ENCODE measurements around the gene NKTR. TPM values are rescaled to one million over a fixed set of nuclear protein-coding genes. Genes with fewer than 3 reads are reported as not detected.

The NKTR gene
- total RNA-seq, 1 donor from 2014 or later: 142 TPM

GRCh38 chr3:42670051-42670576 is 69.6 kb downstream of the NKTR start:
- Mint-ChIP-seq H3K4me3 (ENCODE audit: low read depth) (no peak overlapping the region), H3K36me3 (ENCODE audit: insufficient read depth) (no peaks in the 10 kb centered on the region), H3K27me3 (peaks cover 10% of the 10 kb centered on the region), H3K9me3 (ENCODE audit: low read depth) (no peaks in the 10 kb centered on the region), H3K27ac (no peak overlapping the region), H3K4me1 (ENCODE audit: low read depth) (no peaks in the 10 kb centered on the region)
- DNase-seq (ENCODE audit: low spot score, unreplicated experiment): no peak
- TF ChIP-seq, protein P1, sequence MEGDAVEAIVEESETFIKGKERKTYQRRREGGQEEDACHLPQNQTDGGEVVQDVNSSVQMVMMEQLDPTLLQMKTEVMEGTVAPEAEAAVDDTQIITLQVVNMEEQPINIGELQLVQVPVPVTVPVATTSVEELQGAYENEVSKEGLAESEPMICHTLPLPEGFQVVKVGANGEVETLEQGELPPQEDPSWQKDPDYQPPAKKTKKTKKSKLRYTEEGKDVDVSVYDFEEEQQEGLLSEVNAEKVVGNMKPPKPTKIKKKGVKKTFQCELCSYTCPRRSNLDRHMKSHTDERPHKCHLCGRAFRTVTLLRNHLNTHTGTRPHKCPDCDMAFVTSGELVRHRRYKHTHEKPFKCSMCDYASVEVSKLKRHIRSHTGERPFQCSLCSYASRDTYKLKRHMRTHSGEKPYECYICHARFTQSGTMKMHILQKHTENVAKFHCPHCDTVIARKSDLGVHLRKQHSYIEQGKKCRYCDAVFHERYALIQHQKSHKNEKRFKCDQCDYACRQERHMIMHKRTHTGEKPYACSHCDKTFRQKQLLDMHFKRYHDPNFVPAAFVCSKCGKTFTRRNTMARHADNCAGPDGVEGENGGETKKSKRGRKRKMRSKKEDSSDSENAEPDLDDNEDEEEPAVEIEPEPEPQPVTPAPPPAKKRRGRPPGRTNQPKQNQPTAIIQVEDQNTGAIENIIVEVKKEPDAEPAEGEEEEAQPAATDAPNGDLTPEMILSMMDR (IDR thresholded peaks at IDR 0.05; ENCODE audit: unreplicated experiment): no peak

- Mint-ChIP-seq H3K4me1 (ENCODE audit: low read depth) (no peaks in the 10 kb centered on the region), H3K4me3 (ENCODE audit: low read depth) (no peak overlapping the region), H3K36me3 (ENCODE audit: insufficient read depth) (no peaks in the 10 kb centered on the region), H3K9me3 (ENCODE audit: low read depth) (no peaks in the 10 kb centered on the region), H3K27me3 (peaks cover 10% of the 10 kb centered on the region), H3K27ac (no peak overlapping the region)
- TF ChIP-seq, protein P1 (IDR thresholded peaks at IDR 0.05; ENCODE audit: unreplicated experiment): no peak
- DNase-seq (ENCODE audit: low spot score, unreplicated experiment): no peak
These were observed 70.2 kb downstream of the NKTR start for GRCh38 chr3:42670670-42671069.

DNA sequence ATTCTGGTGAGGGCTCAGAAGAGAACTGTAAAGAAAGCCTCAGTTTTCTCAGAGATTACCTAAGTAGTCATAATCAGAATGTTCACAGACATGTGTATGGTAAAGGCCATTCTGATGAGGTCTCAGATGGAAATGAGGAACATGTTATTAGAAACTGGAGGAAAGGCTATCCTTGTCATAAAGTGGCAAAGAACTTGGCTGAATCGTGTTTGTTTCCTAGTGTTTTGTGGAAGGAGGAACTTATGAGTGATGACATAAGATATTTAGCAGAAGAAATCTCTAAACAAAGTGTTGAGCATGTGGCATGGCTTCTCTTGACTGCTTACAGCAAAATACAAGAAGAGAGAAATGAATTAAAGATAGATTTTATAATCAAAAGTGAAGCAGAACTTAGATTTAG is 72.0 kb downstream of the NKTR start:
- no peak for DNase-seq (ENCODE audit: low spot score, unreplicated experiment)
- Mint-ChIP-seq H3K9me3 (ENCODE audit: low read depth) (peaks cover 11% of the 10 kb centered on the region), H3K27me3 (peaks cover 10% of the 10 kb centered on the region), H3K36me3 (ENCODE audit: insufficient read depth) (no peaks in the 10 kb centered on the region), H3K4me3 (ENCODE audit: low read depth) (no peak overlapping the region), H3K27ac (no peak overlapping the region), H3K4me1 (ENCODE audit: low read depth) (no peaks in the 10 kb centered on the region)
- TF ChIP-seq, protein P1 (IDR thresholded peaks at IDR 0.05; ENCODE audit: unreplicated experiment): no peak

DNA sequence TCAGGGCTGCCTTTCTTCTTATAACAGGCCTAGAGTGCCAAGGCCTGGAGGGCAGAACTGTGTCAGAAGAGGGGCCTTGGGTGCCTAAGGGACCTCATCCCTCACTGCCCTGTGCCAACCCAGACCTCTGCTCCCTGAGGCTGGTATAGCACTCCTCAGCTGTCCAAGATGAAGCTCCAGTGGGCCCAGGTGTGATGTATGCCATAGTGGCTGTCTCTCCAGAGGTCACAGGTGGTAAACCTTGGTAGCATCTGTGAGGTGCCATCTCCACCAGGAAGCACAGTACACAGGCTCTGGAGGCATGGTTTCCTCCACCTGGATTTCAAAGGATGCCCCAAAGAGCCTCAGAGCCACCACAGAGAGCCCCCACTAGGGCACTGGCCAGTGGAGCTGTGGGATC is 72.6 kb downstream of the NKTR start:
- peaks cover 10% of the 10 kb centered on the region for H3K27me3 Mint-ChIP-seq
- H3K4me3 Mint-ChIP-seq (ENCODE audit: low read depth): no peak overlapping the region

GRCh38 chr3:42674146-42674545 is 73.7 kb downstream of the NKTR start:
- H3K4me3 Mint-ChIP-seq (ENCODE audit: low read depth): no peak overlapping the region
- no peak overlapping the region for H3K27ac Mint-ChIP-seq
- H3K36me3 Mint-ChIP-seq (ENCODE audit: insufficient read depth): no peaks in the 10 kb centered on the region
- H3K9me3 Mint-ChIP-seq (ENCODE audit: low read depth): peaks cover 16% of the 10 kb centered on the region
- no peak for DNase-seq (ENCODE audit: low spot score, unreplicated experiment)
- peaks cover 8% of the 10 kb centered on the region for H3K27me3 Mint-ChIP-seq
- H3K4me1 Mint-ChIP-seq (ENCODE audit: low read depth): no peaks in the 10 kb centered on the region
- TF ChIP-seq, protein P1 (IDR thresholded peaks at IDR 0.05; ENCODE audit: unreplicated experiment): no peak

More for the DNA sequence above, 72.6 kb downstream of the NKTR start:
- Mint-ChIP-seq H3K4me1 (ENCODE audit: low read depth) (no peaks in the 10 kb centered on the region), H3K27ac (no peak overlapping the region), H3K9me3 (ENCODE audit: low read depth) (peaks cover 16% of the 10 kb centered on the region), H3K36me3 (ENCODE audit: insufficient read depth) (no peaks in the 10 kb centered on the region)
- TF ChIP-seq, protein P1 (IDR thresholded peaks at IDR 0.05; ENCODE audit: unreplicated experiment): no peak
- no peak for DNase-seq (ENCODE audit: low spot score, unreplicated experiment)

Measured in progenitor cell of endocrine pancreas (in vitro differentiated cells).